Measurements from ENCODE around the gene LUC7L.

DNA sequence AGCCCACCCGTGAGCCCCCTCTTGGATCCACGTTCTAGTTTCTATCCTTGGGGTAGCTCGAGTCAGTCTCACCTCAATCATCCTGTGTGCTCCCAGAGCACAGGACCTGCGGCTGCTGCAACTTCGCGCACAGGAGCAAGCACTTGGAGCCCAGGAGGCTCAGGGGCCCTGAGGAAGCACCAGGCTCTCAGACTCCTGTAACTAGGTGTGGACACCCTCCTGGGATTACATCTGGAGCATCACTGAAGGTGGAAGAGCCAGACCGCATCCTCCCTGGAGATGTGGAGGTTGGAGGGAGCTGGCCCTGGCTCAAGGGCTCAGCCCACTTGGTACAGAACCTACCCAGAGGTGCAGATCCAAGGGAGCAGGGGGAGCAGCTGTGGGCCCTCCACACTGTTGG lies 46.2 kb downstream of the LUC7L start:
- TF ChIP-seq, protein P1, sequence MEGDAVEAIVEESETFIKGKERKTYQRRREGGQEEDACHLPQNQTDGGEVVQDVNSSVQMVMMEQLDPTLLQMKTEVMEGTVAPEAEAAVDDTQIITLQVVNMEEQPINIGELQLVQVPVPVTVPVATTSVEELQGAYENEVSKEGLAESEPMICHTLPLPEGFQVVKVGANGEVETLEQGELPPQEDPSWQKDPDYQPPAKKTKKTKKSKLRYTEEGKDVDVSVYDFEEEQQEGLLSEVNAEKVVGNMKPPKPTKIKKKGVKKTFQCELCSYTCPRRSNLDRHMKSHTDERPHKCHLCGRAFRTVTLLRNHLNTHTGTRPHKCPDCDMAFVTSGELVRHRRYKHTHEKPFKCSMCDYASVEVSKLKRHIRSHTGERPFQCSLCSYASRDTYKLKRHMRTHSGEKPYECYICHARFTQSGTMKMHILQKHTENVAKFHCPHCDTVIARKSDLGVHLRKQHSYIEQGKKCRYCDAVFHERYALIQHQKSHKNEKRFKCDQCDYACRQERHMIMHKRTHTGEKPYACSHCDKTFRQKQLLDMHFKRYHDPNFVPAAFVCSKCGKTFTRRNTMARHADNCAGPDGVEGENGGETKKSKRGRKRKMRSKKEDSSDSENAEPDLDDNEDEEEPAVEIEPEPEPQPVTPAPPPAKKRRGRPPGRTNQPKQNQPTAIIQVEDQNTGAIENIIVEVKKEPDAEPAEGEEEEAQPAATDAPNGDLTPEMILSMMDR (IDR thresholded peaks at IDR 0.05; ENCODE audit: borderline replicate concordance, extremely low read depth, low read length, poor library complexity, severe bottlenecking): no peak
- TF ChIP-seq EZH2 (IDR thresholded peaks at IDR 0.05; ENCODE audit: borderline replicate concordance, low read depth, low read length, severe bottlenecking): no peak

Measured in DND-41 (cell line).